ENCODE measurements around the gene CUX1.
A peak's percentile ranks its signal among the peaks of the same experiment; 100 is the strongest.

The CUX1 gene

GRCh38 chr7:102273749-102274712, 456.6 kb downstream of the CUX1 start:
- H3K4me1 ChIP-seq (ENCODE audit: control insufficient read depth in 1 of 2, insufficient read depth in 2 of 2, low read length in 2 of 2), result peaks cover 0 to 4% of the 10 kb centered on the region in 2 donors
- H3K27me3 ChIP-seq (ENCODE audit: low read depth, low read length), result no peaks in the 10 kb centered on the region
- H3K4me3 ChIP-seq (ENCODE audit: low read depth in 1 of 2, low read length in 2 of 2), result no peak overlapping the region
- no peaks in the 10 kb centered on the region for H3K9me3 ChIP-seq (ENCODE audit: control insufficient read depth in 1 of 2, low read length in 2 of 2)
- no peaks in the 10 kb centered on the region for H3K36me3 ChIP-seq (ENCODE audit: control insufficient read depth in 1 of 2, insufficient read depth in 2 of 2, low read length in 2 of 2)
- H3K27ac ChIP-seq (ENCODE audit: low read length), result no peak overlapping the region

- Histone ChIP-seq H3K27me3 (ENCODE audit: low read depth, low read length) (no peaks in the 10 kb centered on the region), H3K4me1 (ENCODE audit: control insufficient read depth in 1 of 2, insufficient read depth in 2 of 2, low read length in 2 of 2) (peaks cover 0 to 4% of the 10 kb centered on the region in 2 donors), H3K4me3 (ENCODE audit: low read depth in 1 of 2, low read length in 2 of 2) (no peak overlapping the region), H3K36me3 (ENCODE audit: control insufficient read depth in 1 of 2, insufficient read depth in 2 of 2, low read length in 2 of 2) (no peaks in the 10 kb centered on the region), H3K27ac (ENCODE audit: low read length) (no peak overlapping the region), H3K9me3 (ENCODE audit: control insufficient read depth in 1 of 2, low read length in 2 of 2) (no peaks in the 10 kb centered on the region)
These were observed 457.8 kb downstream of the CUX1 start for GRCh38 chr7:102275123-102275703.

- Histone ChIP-seq H3K4me1 (ENCODE audit: control insufficient read depth in 1 of 2, insufficient read depth in 2 of 2, low read length in 2 of 2) (no peaks in the 10 kb centered on the region), H3K9me3 (ENCODE audit: control insufficient read depth in 1 of 2, low read length in 2 of 2) (no peaks in the 10 kb centered on the region), H3K27me3 (ENCODE audit: low read depth, low read length) (no peaks in the 10 kb centered on the region), H3K27ac (ENCODE audit: low read length) (no peak overlapping the region), H3K36me3 (ENCODE audit: control insufficient read depth in 1 of 2, insufficient read depth in 2 of 2, low read length in 2 of 2) (no peaks in the 10 kb centered on the region), H3K4me3 (ENCODE audit: low read depth in 1 of 2, low read length in 2 of 2) (no peak overlapping the region)
These were observed 460.5 kb downstream of the CUX1 start for GRCh38 chr7:102277901-102278300.

- H3K4me3 ChIP-seq (ENCODE audit: low read depth in 1 of 2, low read length in 2 of 2), result no peak overlapping the region
- no peaks in the 10 kb centered on the region for H3K27me3 ChIP-seq (ENCODE audit: low read depth, low read length)
- no peaks in the 10 kb centered on the region for H3K4me1 ChIP-seq (ENCODE audit: control insufficient read depth in 1 of 2, insufficient read depth in 2 of 2, low read length in 2 of 2)
- no peaks in the 10 kb centered on the region for H3K36me3 ChIP-seq (ENCODE audit: control insufficient read depth in 1 of 2, insufficient read depth in 2 of 2, low read length in 2 of 2)
- H3K9me3 ChIP-seq (ENCODE audit: control insufficient read depth in 1 of 2, low read length in 2 of 2), result no peaks in the 10 kb centered on the region
- no peak overlapping the region for H3K27ac ChIP-seq (ENCODE audit: low read length)
These were observed 462.3 kb downstream of the CUX1 start for GRCh38 chr7:102279537-102280400.

GRCh38 chr7:102280521-102280920, 463.1 kb downstream of the CUX1 start:
- Histone ChIP-seq H3K27me3 (ENCODE audit: low read depth, low read length) (no peaks in the 10 kb centered on the region), H3K27ac (ENCODE audit: low read length) (no peak overlapping the region), H3K4me1 (ENCODE audit: control insufficient read depth in 1 of 2, insufficient read depth in 2 of 2, low read length in 2 of 2) (no peaks in the 10 kb centered on the region), H3K4me3 (ENCODE audit: low read depth in 1 of 2, low read length in 2 of 2) (no peak overlapping the region), H3K9me3 (ENCODE audit: control insufficient read depth in 1 of 2, low read length in 2 of 2) (no peaks in the 10 kb centered on the region), H3K36me3 (ENCODE audit: control insufficient read depth in 1 of 2, insufficient read depth in 2 of 2, low read length in 2 of 2) (no peaks in the 10 kb centered on the region)

GRCh38 chr7:102281785-102282184, 464.4 kb downstream of the CUX1 start:
- Histone ChIP-seq H3K4me1 (ENCODE audit: control insufficient read depth in 1 of 2, insufficient read depth in 2 of 2, low read length in 2 of 2) (no peaks in the 10 kb centered on the region), H3K9me3 (ENCODE audit: control insufficient read depth in 1 of 2, low read length in 2 of 2) (no peaks in the 10 kb centered on the region), H3K27ac (ENCODE audit: low read length) (no peak overlapping the region), H3K36me3 (ENCODE audit: control insufficient read depth in 1 of 2, insufficient read depth in 2 of 2, low read length in 2 of 2) (no peaks in the 10 kb centered on the region), H3K4me3 (ENCODE audit: low read depth in 1 of 2, low read length in 2 of 2) (no peak overlapping the region), H3K27me3 (ENCODE audit: low read depth, low read length) (no peaks in the 10 kb centered on the region)

GRCh38 chr7:102282465-102283362, 465.3 kb downstream of the CUX1 start:
- Histone ChIP-seq H3K36me3 (ENCODE audit: control insufficient read depth in 1 of 2, insufficient read depth in 2 of 2, low read length in 2 of 2) (no peaks in the 10 kb centered on the region), H3K27me3 (ENCODE audit: low read depth, low read length) (no peaks in the 10 kb centered on the region), H3K4me1 (ENCODE audit: control insufficient read depth in 1 of 2, insufficient read depth in 2 of 2, low read length in 2 of 2) (peaks cover 0 to 3% of the 10 kb centered on the region in 2 donors), H3K27ac (ENCODE audit: low read length) (no peak overlapping the region), H3K4me3 (ENCODE audit: low read depth in 1 of 2, low read length in 2 of 2) (no peak overlapping the region), H3K9me3 (ENCODE audit: control insufficient read depth in 1 of 2, low read length in 2 of 2) (no peaks in the 10 kb centered on the region)

GRCh38 chr7:102283477-102284189, 466.2 kb downstream of the CUX1 start:
- H3K9me3 ChIP-seq (ENCODE audit: control insufficient read depth in 1 of 2, low read length in 2 of 2), result no peaks in the 10 kb centered on the region
- no peaks in the 10 kb centered on the region for H3K36me3 ChIP-seq (ENCODE audit: control insufficient read depth in 1 of 2, insufficient read depth in 2 of 2, low read length in 2 of 2)
- H3K4me1 ChIP-seq (ENCODE audit: control insufficient read depth in 1 of 2, insufficient read depth in 2 of 2, low read length in 2 of 2), result peaks cover 0 to 12% of the 10 kb centered on the region in 2 donors
- no peaks in the 10 kb centered on the region for H3K27me3 ChIP-seq (ENCODE audit: low read depth, low read length)
- H3K4me3 ChIP-seq (ENCODE audit: low read depth in 1 of 2, low read length in 2 of 2), result no peak overlapping the region
- no peak overlapping the region for H3K27ac ChIP-seq (ENCODE audit: low read length)

GRCh38 chr7:102284399-102284798, 467.0 kb downstream of the CUX1 start:
- Histone ChIP-seq H3K4me1 (ENCODE audit: control insufficient read depth in 1 of 2, insufficient read depth in 2 of 2, low read length in 2 of 2) (peaks cover 0 to 15% of the 10 kb centered on the region in 2 donors), H3K36me3 (ENCODE audit: control insufficient read depth in 1 of 2, insufficient read depth in 2 of 2, low read length in 2 of 2) (no peaks in the 10 kb centered on the region), H3K4me3 (ENCODE audit: low read depth in 1 of 2, low read length in 2 of 2) (no peak overlapping the region), H3K9me3 (ENCODE audit: control insufficient read depth in 1 of 2, low read length in 2 of 2) (no peaks in the 10 kb centered on the region), H3K27ac (ENCODE audit: low read length) (no peak overlapping the region), H3K27me3 (ENCODE audit: low read depth, low read length) (no peaks in the 10 kb centered on the region)

- Histone ChIP-seq H3K27me3 (ENCODE audit: low read depth, low read length) (no peaks in the 10 kb centered on the region), H3K36me3 (ENCODE audit: control insufficient read depth in 1 of 2, insufficient read depth in 2 of 2, low read length in 2 of 2) (no peaks in the 10 kb centered on the region), H3K9me3 (ENCODE audit: control insufficient read depth in 1 of 2, low read length in 2 of 2) (no peaks in the 10 kb centered on the region), H3K4me1 (ENCODE audit: control insufficient read depth in 1 of 2, insufficient read depth in 2 of 2, low read length in 2 of 2) (peaks cover 0 to 15% of the 10 kb centered on the region in 2 donors), H3K4me3 (ENCODE audit: low read depth in 1 of 2, low read length in 2 of 2) (peak overlapping the region; percentile 39 to 66), H3K27ac (ENCODE audit: low read length) (no peak overlapping the region)
These were observed 467.6 kb downstream of the CUX1 start for GRCh38 chr7:102284891-102285539.

Measured in muscle layer of duodenum (tissue), 2 donors.